Measurements from ENCODE around the gene MKS1. TPM values are rescaled to one million over a fixed set of nuclear protein-coding genes. Genes with fewer than 3 reads are reported as not detected.
A peak's percentile ranks its signal among the peaks of the same experiment; 100 is the strongest.

MKS1 gene
- total and polyA plus RNA-seq, 2 experiments from 2014 or later, result 14.0 to 17.4 TPM

GRCh38 chr17:58165981-58166380, 53.1 kb downstream of the MKS1 start:
- TF ChIP-seq ZNF331 (CRISPR knock-in tag; IDR thresholded peaks at IDR 0.05; ENCODE audit: low read depth) (no peak), ETS1 (IDR thresholded peaks at IDR 0.05) (no peak), EZH2phosphoT487 (IDR thresholded peaks at IDR 0.05; ENCODE audit: unreplicated experiment) (no peak), REST (IDR thresholded peaks at IDR 0.05; ENCODE audit: unreplicated experiment) (peak; percentile 71), EZH2 (IDR thresholded peaks at IDR 0.05; ENCODE audit: low read depth, unreplicated experiment) (no peak)
- H3K27ac ChIP-seq (ENCODE audit: low read depth), result no peak overlapping the region
- H3K4me2 ChIP-seq, result no peak overlapping the region
- DNase-seq (ENCODE audit: low spot score) (peak; percentile 20), ATAC-seq (no peak)
- no peak overlapping the region for H3K4me3 ChIP-seq
- H3K27me3 Mint-ChIP-seq (ENCODE audit: insufficient read depth, low read depth, poor library complexity), result peaks cover 10% of the 10 kb centered on the region
- H3K36me3 Mint-ChIP-seq (ENCODE audit: low read depth), result no peaks in the 10 kb centered on the region
- no peaks in the 10 kb centered on the region for H3K4me1 ChIP-seq (ENCODE audit: insufficient read depth)
- no peak overlapping the region for H3K4me3 Mint-ChIP-seq
- H4K20me1 ChIP-seq (replicated peaks; ENCODE audit: insufficient read depth), result no peaks in the 10 kb centered on the region
- no peak overlapping the region for H3K27ac Mint-ChIP-seq
- no peaks in the 10 kb centered on the region for H3K4me1 Mint-ChIP-seq
- peaks cover 8% of the 10 kb centered on the region; the same call in 1 of the 2 replicates for H3K27me3 ChIP-seq (ENCODE audit: insufficient read depth)
- H2AFZ ChIP-seq, result no peak overlapping the region
- H3K9me3 Mint-ChIP-seq, result no peaks in the 10 kb centered on the region
- H3K9me2 ChIP-seq (ENCODE audit: insufficient read depth), result no peaks in the 10 kb centered on the region
- H3F3A ChIP-seq (replicated peaks; ENCODE audit: low read depth), result no peaks in the 10 kb centered on the region
- no peaks in the 10 kb centered on the region for H3K36me3 ChIP-seq (ENCODE audit: insufficient read depth)
- no peaks in the 10 kb centered on the region for H3K79me2 ChIP-seq (replicated peaks; ENCODE audit: insufficient read depth)

GRCh38 chr17:58161566-58161965, 57.5 kb downstream of the MKS1 start:
- Histone ChIP-seq H3K36me3 (ENCODE audit: insufficient read depth) (no peaks in the 10 kb centered on the region), H3K9me2 (ENCODE audit: insufficient read depth) (no peaks in the 10 kb centered on the region), H3K27me3 (ENCODE audit: insufficient read depth) (peaks cover 25% of the 10 kb centered on the region), H4K20me1 (replicated peaks; ENCODE audit: insufficient read depth) (no peaks in the 10 kb centered on the region), H2AFZ (no peak overlapping the region), H3F3A (replicated peaks; ENCODE audit: low read depth) (peaks cover 5% of the 10 kb centered on the region; the same call in 1 of the 2 replicates), H3K79me2 (replicated peaks; ENCODE audit: insufficient read depth) (no peaks in the 10 kb centered on the region), H3K4me1 (ENCODE audit: insufficient read depth) (no peaks in the 10 kb centered on the region), H3K4me3 (no peak overlapping the region), H3K27ac (ENCODE audit: low read depth) (no peak overlapping the region), H3K4me2 (no peak overlapping the region)
- H3K4me1 Mint-ChIP-seq, result peaks cover 3% of the 10 kb centered on the region; the same call in 2 of the 3 replicates
- H3K4me3 Mint-ChIP-seq, result no peak overlapping the region
- TF ChIP-seq EZH2 (IDR thresholded peaks at IDR 0.05; ENCODE audit: low read depth, unreplicated experiment) (no peak), EZH2phosphoT487 (IDR thresholded peaks at IDR 0.05; ENCODE audit: unreplicated experiment) (no peak)
- H3K9me3 Mint-ChIP-seq, result no peaks in the 10 kb centered on the region
- H3K36me3 Mint-ChIP-seq (ENCODE audit: low read depth), result no peaks in the 10 kb centered on the region
- ATAC-seq, result no peak
- peaks cover 5% of the 10 kb centered on the region for H3K27me3 Mint-ChIP-seq (ENCODE audit: insufficient read depth, low read depth, poor library complexity)
- no peak for DNase-seq (ENCODE audit: low spot score)
- no peak overlapping the region for H3K27ac Mint-ChIP-seq

Data from GM23338 (cell line).